Parathyroid adenoma (tissue), 2 donors: ENCODE measurements around the gene ITPR1.

ENCODE experiments used
- H2AFZ ChIP-seq: fragments of 300-600 bp; sonication (generic); one replicate; pipeline ENCODE4 v1.7.0; 2017; ENCODE audit warnings: antibody characterized with exemption, mild to moderate bottlenecking
- H3K27ac ChIP-seq: fragments of 300-600 bp; sonication (generic); one replicate; pipeline ENCODE4 v1.7.0; 2017
- H3K27me3 ChIP-seq: fragments of 300-600 bp; sonication (generic); one replicate; pipeline ENCODE4 v1.7.0; 2017; ENCODE audit warnings: low read length; ENCODE audit not compliant: control insufficient read depth, insufficient read depth
- H3K36me3 ChIP-seq: fragments of 300-600 bp; sonication (generic); one replicate; pipeline ENCODE4 v1.7.0; 2017; ENCODE audit warnings: low read length; ENCODE audit not compliant: control insufficient read depth, insufficient read depth
- H3K4me1 ChIP-seq: fragments of 300-600 bp; sonication (generic); one replicate; pipeline ENCODE4 v1.7.0; 2017; ENCODE audit warnings: control low read depth
- H3K4me2 ChIP-seq: fragments of 300-600 bp; sonication (generic); one replicate; pipeline ENCODE4 v1.7.0; 2017; ENCODE audit warnings: low read length
- H3K4me3 ChIP-seq: fragments of 300-600 bp; sonication (generic); one replicate; pipeline ENCODE4 v1.7.0; 2017; ENCODE audit warnings: low read depth, low read length
- H3K79me2 ChIP-seq: fragments of 300-600 bp; sonication (generic); one replicate; pipeline ENCODE4 v1.7.0; 2017; ENCODE audit warnings: control low read depth
- H3K9ac ChIP-seq: fragments of 300-600 bp; sonication (generic); one replicate; pipeline ENCODE4 v1.7.0; 2017; ENCODE audit warnings: mild to moderate bottlenecking
- H3K9me3 ChIP-seq: fragments of 300-600 bp; sonication (generic); one replicate; pipeline ENCODE4 v1.7.0; 2017; ENCODE audit warnings: low read length; ENCODE audit not compliant: control insufficient read depth
- TF ChIP-seq, protein P1 (sequence below): fragments of 300-600 bp; sonication (generic); IDR thresholded peaks from one replicate; pipeline ENCODE4 v1.7.0; 2017; ENCODE audit warnings: antibody characterized with exemption, mild to moderate bottlenecking
- donor health status: primary hyperparathyroidism.

Gene ITPR1

DNA sequence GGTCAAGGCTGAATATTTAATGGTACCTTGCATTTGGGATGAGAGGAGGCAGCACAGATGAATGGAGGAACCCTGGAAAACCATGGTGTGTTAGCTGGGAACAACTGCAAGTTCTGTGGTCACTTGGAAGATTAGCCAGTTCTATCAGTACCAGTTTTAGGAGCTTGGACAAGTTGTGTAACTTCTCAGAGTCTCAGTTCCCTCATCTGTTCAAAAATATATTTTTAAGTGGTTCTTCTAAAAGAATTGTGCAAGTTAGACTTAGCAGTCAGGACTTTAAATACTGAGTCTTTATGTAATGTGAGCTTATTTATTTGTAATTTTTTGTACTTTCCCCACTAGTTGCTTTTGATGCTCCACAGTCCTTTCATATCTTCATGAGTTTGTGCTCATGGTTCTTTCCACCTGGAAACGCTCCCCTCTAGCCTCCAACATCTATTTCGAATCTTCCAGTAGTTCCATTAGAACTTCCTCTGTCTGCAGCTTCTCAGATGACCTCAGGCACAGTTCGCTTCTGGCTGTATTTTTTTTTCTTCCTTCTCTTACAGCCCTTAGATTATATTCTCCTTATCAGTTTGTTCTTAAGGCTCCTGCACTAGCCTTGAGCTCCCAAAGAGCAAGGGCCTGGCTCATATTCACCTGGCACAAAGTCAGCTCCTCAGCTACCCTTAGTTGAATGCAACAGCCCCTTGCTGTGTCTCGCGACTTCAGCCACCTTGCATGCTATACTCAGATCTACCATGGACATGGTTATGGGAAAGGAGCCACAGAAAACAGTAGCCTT lies 27.1 kb downstream of the ITPR1 start:
- H3K36me3 ChIP-seq, result no peaks in the 10 kb centered on the region
- TF ChIP-seq, protein P1, sequence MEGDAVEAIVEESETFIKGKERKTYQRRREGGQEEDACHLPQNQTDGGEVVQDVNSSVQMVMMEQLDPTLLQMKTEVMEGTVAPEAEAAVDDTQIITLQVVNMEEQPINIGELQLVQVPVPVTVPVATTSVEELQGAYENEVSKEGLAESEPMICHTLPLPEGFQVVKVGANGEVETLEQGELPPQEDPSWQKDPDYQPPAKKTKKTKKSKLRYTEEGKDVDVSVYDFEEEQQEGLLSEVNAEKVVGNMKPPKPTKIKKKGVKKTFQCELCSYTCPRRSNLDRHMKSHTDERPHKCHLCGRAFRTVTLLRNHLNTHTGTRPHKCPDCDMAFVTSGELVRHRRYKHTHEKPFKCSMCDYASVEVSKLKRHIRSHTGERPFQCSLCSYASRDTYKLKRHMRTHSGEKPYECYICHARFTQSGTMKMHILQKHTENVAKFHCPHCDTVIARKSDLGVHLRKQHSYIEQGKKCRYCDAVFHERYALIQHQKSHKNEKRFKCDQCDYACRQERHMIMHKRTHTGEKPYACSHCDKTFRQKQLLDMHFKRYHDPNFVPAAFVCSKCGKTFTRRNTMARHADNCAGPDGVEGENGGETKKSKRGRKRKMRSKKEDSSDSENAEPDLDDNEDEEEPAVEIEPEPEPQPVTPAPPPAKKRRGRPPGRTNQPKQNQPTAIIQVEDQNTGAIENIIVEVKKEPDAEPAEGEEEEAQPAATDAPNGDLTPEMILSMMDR, result no peak
- H3K27me3 ChIP-seq, result no peaks in the 10 kb centered on the region
- no peak overlapping the region for H2AFZ ChIP-seq
- H3K4me2 ChIP-seq, result no peak overlapping the region
- no peak overlapping the region for H3K9ac ChIP-seq
- H3K9me3 ChIP-seq, result no peaks in the 10 kb centered on the region
- no peak overlapping the region for H3K27ac ChIP-seq
- peaks cover 12% of the 10 kb centered on the region for H3K79me2 ChIP-seq
- H3K4me1 ChIP-seq, result peaks cover 30% of the 10 kb centered on the region
- no peak overlapping the region for H3K4me3 ChIP-seq

DNA sequence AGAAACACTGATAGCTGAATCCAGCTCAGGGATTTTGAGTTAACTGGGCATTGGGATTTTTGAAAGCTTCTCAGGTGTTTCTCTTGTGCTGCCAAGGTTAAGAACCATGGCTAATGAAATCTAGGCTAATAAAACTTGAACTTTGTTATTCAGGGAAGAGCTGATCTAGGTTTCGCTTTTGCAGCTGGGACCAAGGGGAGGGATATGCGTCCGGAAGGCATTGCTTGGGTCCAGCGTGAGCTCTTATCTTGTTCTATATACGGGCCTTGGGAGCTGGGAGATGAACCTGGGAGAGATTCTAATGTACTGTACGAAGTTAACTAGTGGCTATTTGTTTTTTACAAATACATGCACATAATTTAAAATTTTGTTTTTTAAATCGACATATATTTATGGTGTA lies 29.8 kb downstream of the ITPR1 start:
- H3K4me1 ChIP-seq, result peaks cover 20% of the 10 kb centered on the region
- no peak overlapping the region for H3K4me3 ChIP-seq
- no peaks in the 10 kb centered on the region for H3K27me3 ChIP-seq
- no peak overlapping the region for H3K4me2 ChIP-seq
- H3K79me2 ChIP-seq, result peaks cover 11% of the 10 kb centered on the region
- no peak overlapping the region for H3K9ac ChIP-seq
- TF ChIP-seq, protein P1, result no peak
- H3K9me3 ChIP-seq, result no peaks in the 10 kb centered on the region
- no peak overlapping the region for H2AFZ ChIP-seq
- no peak overlapping the region for H3K27ac ChIP-seq
- H3K36me3 ChIP-seq, result no peaks in the 10 kb centered on the region

DNA sequence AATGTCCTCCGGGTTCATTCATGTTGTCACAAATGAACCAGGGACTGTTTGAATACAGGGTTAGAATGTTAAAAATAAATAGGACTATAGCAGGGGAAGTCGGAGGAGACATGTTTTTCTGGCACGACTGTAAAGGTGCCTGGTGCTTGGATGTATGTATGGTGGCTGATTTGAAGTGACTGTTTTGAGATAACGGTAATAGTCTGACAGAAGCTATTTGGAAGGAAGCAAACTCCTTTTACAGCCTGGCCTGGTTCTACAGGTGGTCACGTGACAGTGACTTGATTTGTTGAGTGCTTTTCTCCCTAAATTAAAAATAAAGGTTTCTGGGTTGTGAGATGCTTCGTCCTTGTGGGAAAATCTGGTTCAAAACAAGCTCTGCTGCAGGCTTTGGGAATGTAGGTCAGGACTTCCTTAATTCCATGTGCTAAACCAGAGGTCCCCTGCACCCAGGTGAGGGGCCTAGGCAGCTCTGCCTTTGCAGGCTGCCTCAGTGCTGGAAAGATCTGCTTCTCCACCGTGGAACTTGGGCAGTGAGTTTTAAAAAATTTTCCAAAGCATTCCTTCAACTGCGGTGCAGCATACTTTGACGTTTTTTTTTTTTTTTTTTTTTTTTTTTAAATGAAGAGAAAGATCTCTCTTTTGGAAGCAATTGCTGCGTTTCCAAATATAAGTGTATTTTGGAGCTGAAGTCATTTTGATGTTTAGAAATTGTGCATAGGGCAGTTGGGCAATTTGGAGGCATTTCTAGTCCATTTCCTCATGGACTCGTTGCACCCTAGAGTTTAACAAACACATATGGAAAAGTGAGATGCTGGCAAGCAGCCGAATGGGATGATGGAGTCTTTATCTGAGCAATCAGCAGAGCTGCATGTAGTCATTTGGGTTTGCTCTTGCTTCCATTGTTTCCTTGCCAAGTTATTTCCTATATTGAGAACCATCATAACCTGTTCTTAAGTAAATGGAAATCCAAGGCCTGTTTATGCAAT lies 30.9 kb downstream of the ITPR1 start:
- Histone ChIP-seq H3K4me1 (peaks cover 17% of the 10 kb centered on the region), H3K79me2 (peaks cover 6% of the 10 kb centered on the region), H3K4me3 (no peak overlapping the region), H2AFZ (no peak overlapping the region), H3K27ac (no peak overlapping the region), H3K9ac (no peak overlapping the region), H3K27me3 (no peaks in the 10 kb centered on the region), H3K36me3 (no peaks in the 10 kb centered on the region), H3K4me2 (no peak overlapping the region), H3K9me3 (no peaks in the 10 kb centered on the region)
- TF ChIP-seq, protein P1, result no peak

DNA sequence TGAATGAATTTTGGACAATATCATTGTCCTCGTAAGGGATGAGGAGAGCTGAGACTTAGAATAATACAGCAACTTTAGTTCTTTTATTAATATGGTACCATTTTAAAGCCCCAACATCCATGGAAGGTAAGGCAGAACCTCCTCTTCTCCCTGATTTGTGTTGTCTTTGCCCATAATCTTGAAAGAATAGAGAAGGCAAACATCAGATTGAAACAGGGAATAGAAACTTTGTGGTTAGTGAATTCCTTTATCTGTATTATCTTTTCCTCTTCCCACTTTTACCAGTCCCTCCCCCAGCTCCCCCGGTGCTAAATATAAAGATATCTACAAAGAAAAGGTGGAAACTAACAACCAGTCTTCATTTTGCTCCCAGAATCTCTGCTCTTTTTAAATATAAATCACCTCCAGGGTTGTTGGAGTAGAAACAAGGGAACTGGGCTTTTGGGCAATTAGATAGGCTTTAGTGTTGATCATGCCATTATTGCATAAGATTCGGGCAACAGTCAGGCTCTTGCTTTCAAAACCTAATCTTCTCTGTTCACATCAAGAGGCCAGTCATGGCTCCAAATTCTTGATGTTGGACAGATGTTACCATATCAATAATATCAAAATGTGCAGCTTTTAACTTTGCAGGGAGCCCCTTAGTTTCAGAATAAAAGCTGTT lies 32.5 kb downstream of the ITPR1 start:
- Histone ChIP-seq H2AFZ (no peak overlapping the region), H3K79me2 (no peaks in the 10 kb centered on the region), H3K4me1 (peaks cover 17% of the 10 kb centered on the region), H3K4me2 (no peak overlapping the region), H3K9me3 (no peaks in the 10 kb centered on the region), H3K27ac (no peak overlapping the region), H3K27me3 (no peaks in the 10 kb centered on the region), H3K4me3 (no peak overlapping the region), H3K36me3 (no peaks in the 10 kb centered on the region), H3K9ac (no peak overlapping the region)
- TF ChIP-seq, protein P1, result no peak
